ENCODE results near the gene AP2S1.

Gene AP2S1

DNA sequence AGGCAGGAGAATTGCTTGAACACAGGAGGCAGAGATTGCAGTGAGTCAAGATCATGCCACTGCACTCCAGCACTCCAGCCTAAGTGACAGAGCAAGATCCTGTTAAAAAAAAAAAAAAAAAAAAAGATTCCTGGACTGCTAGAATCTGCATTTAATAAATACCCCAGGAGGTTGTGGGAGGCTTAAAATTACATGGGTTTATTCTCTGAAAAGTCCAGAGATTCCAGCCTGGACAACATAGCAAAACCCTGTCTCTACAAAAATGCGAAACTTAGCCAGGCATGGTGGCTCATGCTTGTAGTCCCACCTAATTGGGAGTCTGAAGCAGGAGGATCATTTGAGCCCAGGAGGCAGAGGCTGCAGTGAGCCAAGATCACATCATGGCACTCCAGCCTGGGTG is 52.8 kb downstream of the AP2S1 start:
- DNase-seq: no peak

DNA sequence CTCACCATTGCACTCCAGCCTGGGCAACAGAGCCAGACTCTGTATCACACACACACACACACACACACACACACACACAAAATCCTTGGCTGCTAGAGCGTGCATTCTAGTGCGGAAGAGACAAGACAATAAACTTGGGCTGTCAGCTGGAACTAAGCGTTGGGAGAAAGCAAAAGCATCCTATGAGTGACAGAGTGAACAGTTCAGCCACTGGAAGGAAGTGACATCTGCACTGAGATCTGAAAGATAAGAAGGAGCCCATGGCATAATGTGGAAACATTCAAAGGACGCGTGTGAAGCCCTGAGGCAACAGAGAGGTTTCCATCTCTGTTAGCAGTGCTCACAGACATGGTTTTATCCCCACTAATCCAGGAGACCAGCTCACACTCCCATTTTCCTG is 58.7 kb downstream of the AP2S1 start:
- DNase-seq: no peak

DNA sequence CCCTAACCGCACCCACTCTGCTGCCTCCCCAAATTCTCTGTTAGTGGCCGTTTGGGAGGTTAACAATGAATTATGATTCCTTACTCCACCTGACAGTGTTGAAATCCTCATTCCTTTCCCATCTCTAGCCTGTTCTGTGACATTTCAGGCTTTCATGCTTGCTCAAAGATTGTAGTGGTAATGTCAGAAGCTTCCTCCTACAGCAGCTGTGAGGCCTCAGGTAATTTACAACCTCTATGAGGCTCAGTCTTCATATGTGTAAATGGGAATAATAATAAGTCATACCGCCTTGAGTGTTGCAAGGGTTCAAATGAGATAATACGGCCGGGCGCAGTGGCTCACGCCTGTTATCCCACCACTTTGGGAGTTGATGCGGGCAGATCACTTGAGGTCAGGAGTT is 61.3 kb downstream of the AP2S1 start:
- DNase-seq: no peak

DNA sequence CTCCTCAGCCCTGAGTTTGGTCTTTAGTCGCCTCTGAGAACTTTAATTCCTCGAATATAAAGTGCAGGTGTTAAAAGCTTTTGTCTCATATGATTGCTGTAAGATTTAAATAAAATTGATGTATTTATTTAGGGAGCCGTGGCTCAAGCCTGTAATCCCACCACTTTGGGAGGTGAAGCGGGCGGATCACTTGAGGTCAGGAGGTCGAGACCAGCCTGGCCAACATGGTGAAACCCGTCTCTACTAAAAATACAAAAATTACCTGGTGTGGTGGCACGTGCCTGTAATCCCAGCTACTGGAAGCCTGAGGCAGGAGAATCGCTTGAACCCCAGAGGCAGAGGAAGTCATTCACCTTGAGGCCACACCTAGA is 61.7 kb downstream of the AP2S1 start:
- DNase-seq: no peak

DNA sequence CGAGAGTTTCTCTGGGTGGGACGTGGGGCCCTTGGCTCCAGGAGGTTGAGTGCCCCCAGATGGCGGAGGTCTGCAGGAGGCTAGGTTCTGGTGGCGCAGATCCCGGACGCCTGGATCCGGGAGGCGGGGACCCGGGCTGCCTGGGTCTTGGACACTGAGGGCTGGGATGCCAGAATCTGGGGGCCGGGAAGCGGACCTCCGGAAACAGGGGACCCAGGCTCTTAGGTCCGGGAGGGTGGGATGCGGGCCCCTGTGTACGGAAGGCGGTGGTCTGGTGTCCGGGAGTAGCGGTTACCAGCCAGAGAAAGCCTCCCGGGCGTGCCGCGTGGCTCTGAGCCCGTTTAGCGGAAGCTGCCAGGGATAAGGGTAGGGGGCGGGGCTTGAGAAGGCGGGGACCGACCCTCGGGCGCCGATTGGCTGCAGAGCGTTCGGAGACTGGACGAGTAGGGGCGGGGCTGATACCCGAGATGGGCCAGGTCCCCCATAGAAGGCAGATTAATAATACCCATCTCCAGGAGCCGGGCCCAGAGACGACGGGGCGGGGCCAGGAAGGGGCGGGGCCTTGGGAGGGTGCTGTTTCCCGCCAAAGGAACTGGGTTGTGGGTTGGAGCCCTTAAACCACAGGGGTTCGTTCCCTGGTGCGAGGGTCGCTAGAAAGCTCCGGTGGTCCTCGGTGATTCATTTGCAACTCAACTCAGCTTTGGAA is 62.2 kb downstream of the AP2S1 start, which contains the start of gene SLC1A5:
SLC1A5 (minus strand) TSS at position 333 of the 706 bp plus-strand sequence. CDS start 629 bp downstream, outside the sequence.
- peak; percentile 100 for DNase-seq
